ENCODE measurements around the gene ANKRD65. TPM values are rescaled to one million over a fixed set of nuclear protein-coding genes. Genes with fewer than 3 reads are reported as not detected.

ANKRD65 gene
- total RNA-seq, 3 donors from 2014 or later (not counting 1 experiment from before 2014, with no cell fraction given), result not detected

DNA sequence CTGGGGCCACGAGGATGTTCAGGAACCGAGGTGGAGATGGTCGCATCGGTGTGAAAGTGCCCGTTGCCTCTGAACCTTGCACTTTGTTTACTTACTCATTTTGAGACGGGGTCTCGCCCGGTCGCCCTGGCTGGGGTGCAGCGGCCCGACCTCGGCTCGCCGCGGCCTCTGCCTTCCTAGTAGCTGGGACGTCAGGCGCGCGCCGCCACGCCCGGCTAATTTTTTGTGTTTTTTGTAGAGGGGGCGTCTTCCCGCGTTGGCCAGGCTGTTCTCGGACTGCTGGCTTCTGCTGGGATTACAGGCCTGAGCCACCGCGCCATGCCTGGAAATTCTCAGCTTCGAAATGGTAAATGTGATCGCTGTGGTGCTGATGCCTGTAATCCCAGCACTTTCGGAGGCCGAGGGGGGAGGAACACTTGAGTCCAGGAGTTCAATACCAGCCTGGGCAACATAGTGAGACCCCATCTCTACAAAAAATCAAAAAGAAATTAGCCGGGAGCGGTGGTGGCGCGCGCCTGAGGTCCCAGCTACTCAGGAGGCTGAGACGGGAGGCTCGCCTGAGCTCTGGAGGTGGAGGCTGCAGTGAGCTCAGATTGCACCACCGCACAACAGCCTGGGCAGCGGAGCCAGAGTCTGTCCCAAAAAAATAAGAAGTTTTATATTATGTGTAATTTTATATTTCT lies 13.3 kb downstream of the ANKRD65 start:
- peak; percentile 31 to 50 for DNase-seq
- H3K4me3 ChIP-seq (ENCODE audit: low read length), result peak overlapping the region; percentile 76

DNA sequence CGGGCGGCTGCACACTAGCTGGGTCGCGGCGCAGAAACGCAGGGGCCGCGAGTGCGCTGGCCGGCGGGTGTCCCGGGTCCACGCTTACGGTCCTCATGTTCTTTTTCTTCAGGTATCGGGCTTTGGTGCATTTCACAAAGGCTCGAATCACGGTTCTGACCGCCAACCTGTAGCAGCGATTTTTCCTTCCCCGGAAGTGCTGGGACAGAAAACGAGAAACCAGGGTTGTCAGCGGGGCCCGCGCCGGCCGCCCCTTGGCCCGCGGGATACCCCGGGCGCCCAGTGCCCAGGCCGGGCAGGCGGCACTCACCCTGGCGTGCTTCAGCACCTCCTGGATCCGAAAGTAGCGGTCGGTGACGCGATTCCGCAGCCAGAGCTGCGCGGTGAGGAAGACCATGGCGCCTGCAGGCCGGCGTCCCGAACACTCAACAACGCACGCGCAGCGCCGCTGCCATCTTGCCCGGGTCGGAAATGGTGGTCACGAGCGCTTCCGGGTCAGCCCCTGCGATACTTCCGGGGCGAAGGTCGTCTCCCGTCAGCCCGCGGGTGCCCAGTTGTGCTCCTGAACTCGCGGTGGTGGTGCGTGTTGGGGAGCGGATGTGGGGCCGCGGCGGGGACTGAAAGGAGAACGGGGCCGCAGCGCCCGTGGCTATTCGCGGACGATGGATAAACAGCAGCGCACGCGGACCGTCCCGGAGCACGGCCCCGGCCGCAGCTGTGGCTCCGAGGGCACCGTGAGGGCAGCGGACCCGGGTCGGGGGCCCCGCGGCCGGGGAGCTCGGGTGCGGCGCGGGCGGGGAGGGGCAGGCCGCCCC lies 14.0 kb downstream of the ANKRD65 start, which contains the start of gene MRPL20:
TSS of gene MRPL20 (minus strand) at position 473 of the 815 bp plus-strand sequence. CDS start at position 397, 76 bp downstream.
- H3K27me3 Mint-ChIP-seq (ENCODE audit: low read depth in 2 of 2), result no peaks in the 10 kb centered on the region
- H3K9me3 Mint-ChIP-seq, result no peaks in the 10 kb centered on the region
- intact Hi-C loops (cut with micrococcal nuclease), result loop anchor here (1.0 to 2.0 kb wide), 2 partner anchors 8 to 32 kb away; partner anchors contain the start of genes AURKAIP1 and CCNL2
- H3K4me3 Mint-ChIP-seq, result peak within 1 kb of the TSS; percentile 90
- peaks cover 25% of the 10 kb centered on the region for H3K4me1 ChIP-seq (ENCODE audit: control insufficient read depth, insufficient read depth, low read length)
- H3K36me3 Mint-ChIP-seq, result no peaks in the 10 kb centered on the region
- peak within 1 kb of the TSS; percentile 76 for H3K4me3 ChIP-seq (ENCODE audit: low read length)
- no peak for TF ChIP-seq CTCF (IDR thresholded peaks at IDR 0.05)
- peak within 1 kb of the TSS; percentile 76 for H3K27ac ChIP-seq (ENCODE audit: low read length)
- WGBS (ENCODE audit: insufficient coverage), result under 1% methylated on average over 98 of the region's 98 CpGs
- H3K27ac Mint-ChIP-seq, result peak within 1 kb of the TSS; percentile 86 to 88
- peaks cover 0 to 21% of the 10 kb centered on the region in 2 donors for H3K4me1 Mint-ChIP-seq
- peaks cover 23% of the 10 kb centered on the region for H3K36me3 ChIP-seq (ENCODE audit: control insufficient read depth, insufficient read depth, low read length)
- ATAC-seq, result peak; percentile 94 to 97 (median 95)
- peak; percentile 94 to 99 for DNase-seq
- H3K27me3 ChIP-seq (ENCODE audit: control insufficient read depth, insufficient read depth, low read length), result no peaks in the 10 kb centered on the region
- no peaks in the 10 kb centered on the region for H3K9me3 ChIP-seq (ENCODE audit: control insufficient read depth, insufficient read depth, low read length)

More for the DNA sequence above, 13.3 kb downstream of the ANKRD65 start:
- Mint-ChIP-seq H3K4me3 (peak overlapping the region; percentile 84), H3K9me3 (peaks cover 2% of the 10 kb centered on the region in 2 donors), H3K36me3 (no peaks in the 10 kb centered on the region), H3K27ac (peak overlapping the region; percentile 86 to 88), H3K4me1 (peaks cover 0 to 21% of the 10 kb centered on the region in 2 donors), H3K27me3 (ENCODE audit: low read depth in 2 of 2) (no peaks in the 10 kb centered on the region)
- Histone ChIP-seq H3K27me3 (ENCODE audit: control insufficient read depth, insufficient read depth, low read length) (no peaks in the 10 kb centered on the region), H3K9me3 (ENCODE audit: control insufficient read depth, insufficient read depth, low read length) (no peaks in the 10 kb centered on the region), H3K4me1 (ENCODE audit: control insufficient read depth, insufficient read depth, low read length) (peaks cover 25% of the 10 kb centered on the region), H3K27ac (ENCODE audit: low read length) (peak overlapping the region; percentile 76), H3K36me3 (ENCODE audit: control insufficient read depth, insufficient read depth, low read length) (peaks cover 18% of the 10 kb centered on the region)
- 14% methylated on average over 41 of the region's 41 CpGs for WGBS (ENCODE audit: insufficient coverage)
- no peak for TF ChIP-seq CTCF (IDR thresholded peaks at IDR 0.05)
- ATAC-seq, result peak; percentile 11 to 23 (median 20)
- intact Hi-C loops (cut with micrococcal nuclease), result loop anchor here (1.0 to 2.0 kb wide), 2 partner anchors 8 to 33 kb away; partner anchors contain the start of genes AURKAIP1 and CCNL2

GRCh38 chr1:1406101-1406820 lies 14.8 kb downstream of the ANKRD65 start:
- intact Hi-C loops (cut with micrococcal nuclease), result loop anchor here (2.0 kb wide), 1 partner anchor 31 kb away; the partner anchor contains the start of gene AURKAIP1
- Mint-ChIP-seq H3K9me3 (no peaks in the 10 kb centered on the region), H3K4me3 (peak overlapping the region; percentile 90), H3K27me3 (ENCODE audit: low read depth in 2 of 2) (no peaks in the 10 kb centered on the region), H3K36me3 (no peaks in the 10 kb centered on the region), H3K27ac (peak overlapping the region; percentile 86 to 88), H3K4me1 (peaks cover under 1 to 23% of the 10 kb centered on the region in 2 donors)
- peak overlapping the region; percentile 76 for H3K27ac ChIP-seq (ENCODE audit: low read length)
- no peak for TF ChIP-seq CTCF (IDR thresholded peaks at IDR 0.05)
- peaks cover 25% of the 10 kb centered on the region for H3K4me1 ChIP-seq (ENCODE audit: control insufficient read depth, insufficient read depth, low read length)
- no peaks in the 10 kb centered on the region for H3K9me3 ChIP-seq (ENCODE audit: control insufficient read depth, insufficient read depth, low read length)
- ATAC-seq (no peak), DNase-seq (peak in 1 of 2 donors; percentile 30)
- peak overlapping the region; percentile 76 for H3K4me3 ChIP-seq (ENCODE audit: low read length)
- H3K36me3 ChIP-seq (ENCODE audit: control insufficient read depth, insufficient read depth, low read length), result peaks cover 31% of the 10 kb centered on the region
- H3K27me3 ChIP-seq (ENCODE audit: control insufficient read depth, insufficient read depth, low read length), result no peaks in the 10 kb centered on the region
- WGBS (ENCODE audit: insufficient coverage), result 45% methylated on average over 43 of the region's 43 CpGs
